AG04450 (cell line): ENCODE results near the gene JMJD7. TPM values are rescaled to one million over a fixed set of nuclear protein-coding genes. Genes with fewer than 3 reads are reported as not detected.

Experiments
- CTCF ChIA-PET: fragments of 300-600, 350-600 bp; formaldehyde crosslinking; extraction: SDS; loops from one replicate; lab custom pipeline; 2022; ENCODE audit warnings: antibody characterized with exemption, inconsistent platforms; lab: Charles Lee
- POLR2A ChIA-PET: fragments of 350-600 bp; formaldehyde crosslinking; extraction: SDS; loops from one replicate; lab custom pipeline; 2021; ENCODE audit warnings: antibody characterized with exemption, inconsistent platforms; lab: Yijun Ruan, JAX
- DNase-seq: peaks from one replicate; pipeline ENCODE4 v3.0.0-alpha.2; 2011; ENCODE audit warnings: low read depth, low spot score
- H3K27ac ChIP-seq: one replicate; pipeline ENCODE4 v1.5.1; 2012; ENCODE audit warnings: low read depth, low read length, control low read depth
- H3K27me3 ChIP-seq: one replicate; pipeline ENCODE4 v1.6.0; 2012; ENCODE audit warnings: low read length; ENCODE audit not compliant: control insufficient read depth, insufficient read depth
- H3K4me3 ChIP-seq: 2 replicates; pipeline ENCODE4 v1.5.1; 2011; ENCODE audit warnings: mild to moderate bottlenecking, low read depth, low read length, control low read depth
- H3K9me3 ChIP-seq: 2 replicates; pipeline ENCODE4 v1.5.1; 2012; ENCODE audit warnings: low read length; ENCODE audit not compliant: control insufficient read depth, insufficient read depth
- CTCF ChIP-seq: IDR thresholded peaks from 2 replicates; pipeline ENCODE4 v1.5.1; 2011; ENCODE audit warnings: low read depth, low read length, control low read depth, inconsistent platforms
- polyA plus RNA-seq: library from polyadenylated mRNA; depleted of rRNA; stranded (reverse); fragments of >200 nt; gene quantifications from 2 replicates; pipeline ENCODE4 v1.2.3, GENCODE V29; 2011

The JMJD7 gene
- polyA plus RNA-seq, 1 experiment, result 5.1 TPM

- CTCF ChIA-PET, result interaction anchor here (1.4 kb wide), 1 partner anchor 10 kb away, joined by 3 read pairs; no protein-coding TSS in a partner anchor
- no peak overlapping the region for H3K27ac ChIP-seq
- no peaks in the 10 kb centered on the region for H3K9me3 ChIP-seq
- H3K27me3 ChIP-seq, result no peaks in the 10 kb centered on the region
- TF ChIP-seq CTCF, result no peak
- no peak overlapping the region for H3K4me3 ChIP-seq
- POLR2A ChIA-PET, result no interaction called here
- DNase-seq, result no peak
Measured at GRCh38 chr15:41821831-41822230, 6.1 kb upstream of the JMJD7 start.

DNA sequence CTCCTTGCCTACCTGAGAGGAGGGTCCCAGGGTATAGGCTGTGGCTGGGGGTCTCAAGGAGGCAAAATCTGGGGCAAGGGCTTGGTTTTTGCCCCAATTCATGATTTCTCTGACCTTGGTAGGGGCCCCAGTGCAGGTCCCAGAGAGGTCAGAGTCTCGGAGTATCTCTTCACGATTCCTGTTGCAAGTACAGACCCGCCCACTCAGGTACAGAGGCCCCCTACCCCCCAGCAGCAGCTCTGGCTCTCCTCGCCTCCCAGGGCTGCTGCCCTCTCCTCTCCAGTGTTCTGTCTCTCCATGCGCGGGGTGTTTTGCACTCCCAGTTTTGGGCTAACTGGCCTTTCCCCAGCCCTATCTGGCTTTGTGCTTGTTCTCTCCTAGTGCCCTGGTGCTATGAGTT is 5.4 kb upstream of the JMJD7 start:
- no peak for DNase-seq
- POLR2A ChIA-PET, result no interaction called here
- H3K27ac ChIP-seq, result no peak overlapping the region
- H3K9me3 ChIP-seq, result no peaks in the 10 kb centered on the region; the same call in 1 of the 2 replicates
- no peaks in the 10 kb centered on the region for H3K27me3 ChIP-seq
- CTCF ChIA-PET, result no interaction called here
- H3K4me3 ChIP-seq, result no peak overlapping the region
- TF ChIP-seq CTCF, result no peak

- no peak overlapping the region for H3K4me3 ChIP-seq
- CTCF ChIA-PET, result no interaction called here
- no peak overlapping the region for H3K27ac ChIP-seq
- no peaks in the 10 kb centered on the region for H3K27me3 ChIP-seq
- no peak for TF ChIP-seq CTCF
- no peaks in the 10 kb centered on the region; the same call in 1 of the 2 replicates for H3K9me3 ChIP-seq
- no peak for DNase-seq
- POLR2A ChIA-PET, result no interaction called here
Measured at GRCh38 chr15:41822957-41823356, 4.9 kb upstream of the JMJD7 start.

DNA sequence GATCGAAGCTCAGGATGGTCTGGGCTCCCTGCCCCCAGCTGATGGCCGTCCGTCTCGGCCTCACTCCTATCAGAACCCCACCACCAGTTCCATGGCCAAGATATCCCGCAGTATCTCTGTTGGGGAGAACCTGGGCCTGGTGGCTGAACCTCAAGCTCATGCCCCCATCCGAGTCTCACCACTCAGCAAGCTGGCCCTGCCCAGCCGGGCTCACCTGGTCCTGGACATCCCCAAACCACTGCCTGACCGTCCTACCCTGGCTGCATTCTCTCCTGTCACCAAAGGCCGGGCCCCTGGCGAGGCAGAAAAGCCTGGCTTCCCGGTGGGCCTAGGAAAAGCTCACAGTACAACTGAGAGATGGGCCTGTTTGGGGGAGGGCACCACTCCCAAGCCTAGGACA is 4.4 kb upstream of the JMJD7 start:
- no peak for TF ChIP-seq CTCF
- Histone ChIP-seq H3K9me3 (no peaks in the 10 kb centered on the region; the same call in 1 of the 2 replicates), H3K4me3 (no peak overlapping the region), H3K27ac (no peak overlapping the region), H3K27me3 (no peaks in the 10 kb centered on the region)
- ChIA-PET CTCF (no interaction called here), POLR2A (no interaction called here)
- no peak for DNase-seq

DNA sequence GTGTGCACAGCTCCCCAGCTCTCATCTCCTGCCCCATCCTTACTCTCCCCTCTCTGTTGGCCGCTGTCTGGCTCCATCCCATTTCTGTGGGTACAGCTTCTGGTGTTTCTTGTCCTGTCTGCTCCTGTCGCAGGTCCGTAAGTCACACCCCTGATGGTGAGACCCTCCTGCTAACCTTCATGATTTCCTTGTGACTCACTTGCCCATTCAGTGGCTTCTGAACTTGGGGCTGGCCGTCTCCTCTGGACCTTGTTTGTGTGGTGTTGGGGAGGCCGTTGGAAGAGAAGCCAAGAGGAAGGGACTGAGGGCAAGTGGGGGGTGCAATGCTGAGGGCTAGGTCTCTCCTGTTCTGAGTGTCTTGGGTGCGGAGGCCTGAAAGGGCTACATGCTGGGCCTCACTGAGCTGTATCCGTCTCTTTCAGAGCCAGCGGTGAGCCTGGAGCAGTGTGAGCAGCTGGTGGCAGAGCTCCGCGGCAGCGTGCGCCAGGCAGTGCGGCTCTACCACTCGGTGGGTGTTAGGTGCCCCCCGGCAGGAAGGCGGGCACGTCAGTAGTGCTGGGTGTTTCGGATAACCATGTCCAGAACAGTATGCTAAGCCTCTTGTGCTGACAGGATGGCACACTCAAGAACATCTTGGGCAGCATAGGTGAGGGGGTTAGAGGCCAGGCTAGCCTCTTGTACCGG is 3.7 kb upstream of the JMJD7 start:
- ChIA-PET POLR2A (no interaction called here), CTCF (no interaction called here)
- no peak for DNase-seq
- Histone ChIP-seq H3K27me3 (no peaks in the 10 kb centered on the region), H3K9me3 (no peaks in the 10 kb centered on the region; the same call in 1 of the 2 replicates), H3K27ac (no peak overlapping the region), H3K4me3 (no peak overlapping the region)
- no peak for TF ChIP-seq CTCF
